ENCODE data around the gene RAB20. TPM values are rescaled to one million over a fixed set of nuclear protein-coding genes. Genes with fewer than 3 reads are reported as not detected.
"Not testable (repeated sequence)": the region's sequence is repeated elsewhere in the genome, so short reads cannot be mapped to it uniquely, and the experiment has no call there.

Gene RAB20
- polyA plus RNA-seq, 10 donors, result 1.5 to 3.3 (median 2.5) TPM

DNA sequence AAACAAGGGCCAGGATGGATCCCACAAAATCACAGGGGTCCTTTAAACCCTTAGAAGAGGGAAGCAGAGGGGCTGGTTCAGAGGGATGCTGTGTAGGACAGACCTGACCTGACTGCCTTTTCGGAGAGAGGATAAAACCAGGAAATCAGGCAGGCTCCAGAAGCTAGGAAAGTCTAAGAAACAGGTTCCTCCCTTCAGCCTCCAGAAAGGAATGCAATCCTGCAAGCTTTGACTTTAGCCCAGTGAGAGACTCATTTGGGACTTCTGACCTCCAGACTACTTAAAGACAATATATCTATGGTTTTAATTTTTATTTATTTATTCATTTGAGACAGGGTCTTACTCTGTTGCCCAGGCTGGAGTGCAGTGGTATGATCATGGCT lies 5.3 kb downstream of the RAB20 start:
- DNase-seq, result no peak

DNA sequence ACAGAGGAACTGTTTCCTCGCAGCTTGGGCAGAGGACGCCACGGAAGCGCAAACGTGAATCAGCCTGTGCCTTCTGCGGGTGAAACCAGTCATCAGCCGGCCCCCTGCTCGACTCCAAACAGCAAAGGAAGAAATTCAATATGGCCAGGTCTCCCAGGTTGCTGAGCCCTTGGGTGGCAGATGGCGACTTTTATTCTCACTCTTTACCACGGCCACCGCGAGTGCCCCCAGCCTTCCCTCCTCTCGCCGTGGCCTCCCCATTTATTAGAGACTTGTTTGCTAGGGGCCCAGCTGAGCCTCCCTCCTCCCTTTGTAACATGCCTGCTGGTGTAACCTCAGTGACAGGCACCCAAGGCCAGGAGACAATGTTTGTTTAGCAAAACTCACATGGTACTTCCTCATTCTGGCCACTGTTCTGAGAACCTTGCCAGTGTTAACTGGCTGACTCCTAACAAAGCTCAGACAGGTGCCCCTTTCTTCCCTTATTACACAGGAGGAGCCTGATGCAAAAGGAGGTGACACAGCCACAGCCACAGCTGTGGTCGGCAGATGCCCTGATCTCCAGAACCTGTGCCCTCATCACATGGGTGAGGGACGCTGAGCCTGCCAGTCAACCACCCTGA lies 5.8 kb downstream of the RAB20 start:
- peak in 1 of 3 donors; percentile 25 for DNase-seq

GRCh38 chr13:110554946-110555345 lies 6.6 kb downstream of the RAB20 start:
- no peak for DNase-seq

- no peak for DNase-seq
Observed at GRCh38 chr13:110554227-110554836, 7.2 kb downstream of the RAB20 start.

- DNase-seq, result no peak
Observed at GRCh38 chr13:110553417-110553816, 8.1 kb downstream of the RAB20 start.

- no peak for DNase-seq
Observed at GRCh38 chr13:110552767-110553166, 8.8 kb downstream of the RAB20 start.

GRCh38 chr13:110551284-110551683 lies 10.2 kb downstream of the RAB20 start:
- DNase-seq, result no peak

- no peak for DNase-seq
Observed at GRCh38 chr13:110549795-110550160, 11.7 kb downstream of the RAB20 start.

GRCh38 chr13:110548891-110549794 lies 12.4 kb downstream of the RAB20 start:
- no peak for DNase-seq

DNA sequence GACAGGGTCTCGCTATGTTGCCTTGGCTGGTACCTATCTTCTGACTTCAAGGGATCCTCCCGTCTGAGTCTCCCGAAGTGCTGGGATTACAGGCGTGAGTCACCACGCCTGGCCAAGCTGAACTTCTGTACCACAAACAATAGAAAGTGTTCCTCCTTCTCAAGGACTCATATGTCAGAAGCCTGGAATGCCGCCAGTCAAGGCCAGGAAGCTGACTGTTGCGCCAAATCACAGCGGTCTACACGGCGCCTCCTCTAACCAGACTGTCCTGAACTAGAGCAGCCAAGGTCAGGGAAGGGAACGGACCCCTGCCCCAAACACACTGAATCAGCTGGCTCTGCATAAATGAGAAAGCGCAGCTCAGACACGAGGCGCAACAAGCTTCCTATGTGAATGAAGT lies 14.6 kb downstream of the RAB20 start:
- DNase-seq, result peak in 2 of 3 donors; percentile 55 to 74

DNA sequence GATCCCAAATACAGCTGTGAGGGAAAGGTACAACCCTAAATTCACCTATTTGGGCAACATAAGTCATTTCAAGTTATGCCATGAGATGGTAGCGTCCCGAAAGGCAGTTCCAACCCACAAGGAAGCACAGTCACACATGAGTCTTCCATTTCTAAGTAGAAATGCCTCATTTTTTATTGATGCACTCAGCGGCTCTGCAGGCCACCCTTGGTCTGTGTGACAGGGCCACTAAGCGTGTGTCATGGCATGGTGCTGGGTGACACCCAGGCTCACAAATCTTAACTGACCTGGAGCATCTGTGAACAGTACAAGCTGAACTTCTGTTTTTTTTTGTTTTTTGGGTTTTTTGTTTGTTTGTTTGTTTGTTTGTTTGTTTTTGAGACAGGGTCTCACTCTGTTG lies 15.1 kb downstream of the RAB20 start:
- DNase-seq, result no peak

DNA sequence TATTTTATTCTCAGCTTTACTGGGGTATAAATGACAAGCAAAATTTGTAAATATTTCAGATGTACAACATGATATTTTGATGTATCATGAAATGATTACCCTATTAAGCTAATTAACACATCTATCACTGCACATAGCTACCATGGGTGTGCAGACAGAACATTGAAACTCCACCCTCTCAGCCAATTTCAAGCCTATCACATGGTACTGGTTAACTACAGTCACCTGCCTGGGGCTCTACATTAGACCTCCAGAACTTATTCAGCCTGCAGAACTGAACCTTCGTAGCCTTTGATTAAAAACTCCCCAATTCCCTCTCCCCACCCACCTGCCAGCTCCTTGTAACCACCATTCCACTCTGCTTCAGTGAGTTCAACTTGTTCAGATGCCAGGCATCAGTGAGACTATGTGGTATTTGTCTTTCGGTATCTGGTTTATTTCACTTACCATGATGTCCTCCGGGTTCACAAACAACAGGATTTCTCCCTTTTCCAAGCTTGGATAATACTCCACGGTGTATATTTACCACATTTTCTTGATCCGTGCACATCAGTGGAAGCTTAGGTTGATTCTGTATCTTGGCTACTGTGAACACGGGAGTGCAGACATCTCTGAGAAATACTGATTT lies 19.2 kb downstream of the RAB20 start:
- no peak for DNase-seq

DNA sequence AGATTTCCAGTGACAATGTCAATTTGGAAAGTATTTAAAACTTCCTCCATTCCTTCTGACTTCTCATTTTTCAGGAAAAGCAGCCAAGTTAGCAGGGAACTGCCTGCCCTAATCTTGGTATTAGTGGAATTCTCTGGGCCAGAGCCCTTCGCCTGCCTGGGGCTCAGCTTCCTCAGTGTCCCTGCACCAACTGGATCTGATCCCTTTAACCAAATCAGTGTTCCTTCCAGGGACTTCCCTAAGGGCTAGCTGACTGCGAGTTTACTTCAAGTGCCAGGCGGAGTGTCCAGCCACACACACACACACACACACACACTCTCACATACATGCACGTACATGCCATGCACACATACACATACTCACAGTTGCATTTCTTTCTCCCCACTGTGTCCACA lies 20.0 kb downstream of the RAB20 start:
- no peak for DNase-seq

- DNase-seq, result no peak
Observed at GRCh38 chr13:110540871-110541525, 20.5 kb downstream of the RAB20 start.

DNA sequence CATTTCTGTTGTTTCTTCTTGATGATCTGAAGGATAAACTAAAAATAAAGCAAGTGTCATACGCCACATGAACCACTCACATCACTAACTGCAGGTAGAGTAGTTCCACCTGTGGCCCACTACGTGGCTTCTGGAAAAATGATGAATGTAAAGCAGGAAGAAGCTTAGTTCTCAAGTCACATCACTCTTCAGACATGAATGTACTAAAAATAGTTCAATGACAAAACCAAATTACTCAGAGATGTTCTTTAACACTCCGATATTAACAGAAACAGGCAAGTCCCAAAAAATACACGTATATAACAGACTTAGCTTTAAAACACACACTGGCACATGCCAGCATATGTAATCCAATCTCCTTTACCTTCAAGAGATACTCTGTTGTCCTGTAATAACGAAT lies 21.6 kb downstream of the RAB20 start:
- no peak for DNase-seq

DNA sequence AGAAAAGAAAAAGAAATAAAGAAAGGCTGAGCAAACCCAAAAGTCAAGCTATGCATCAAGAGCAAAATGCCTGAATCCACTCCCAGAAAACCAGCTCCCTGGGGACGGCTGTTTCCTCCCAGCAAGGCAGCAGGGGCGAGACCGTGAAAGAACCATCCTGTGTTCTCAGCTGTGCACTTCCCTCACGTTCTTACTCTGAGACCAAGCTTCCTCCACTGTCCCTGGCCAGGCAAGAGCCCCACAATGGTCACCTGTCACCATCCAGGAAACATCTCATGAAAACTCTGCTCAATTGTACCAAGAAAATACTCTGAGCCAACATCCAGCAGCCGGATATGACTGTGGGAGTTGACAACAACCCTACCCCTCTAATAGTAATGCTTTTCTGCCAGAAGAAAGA lies 22.9 kb downstream of the RAB20 start:
- peak in 1 of 3 donors; percentile 74 for DNase-seq

DNA sequence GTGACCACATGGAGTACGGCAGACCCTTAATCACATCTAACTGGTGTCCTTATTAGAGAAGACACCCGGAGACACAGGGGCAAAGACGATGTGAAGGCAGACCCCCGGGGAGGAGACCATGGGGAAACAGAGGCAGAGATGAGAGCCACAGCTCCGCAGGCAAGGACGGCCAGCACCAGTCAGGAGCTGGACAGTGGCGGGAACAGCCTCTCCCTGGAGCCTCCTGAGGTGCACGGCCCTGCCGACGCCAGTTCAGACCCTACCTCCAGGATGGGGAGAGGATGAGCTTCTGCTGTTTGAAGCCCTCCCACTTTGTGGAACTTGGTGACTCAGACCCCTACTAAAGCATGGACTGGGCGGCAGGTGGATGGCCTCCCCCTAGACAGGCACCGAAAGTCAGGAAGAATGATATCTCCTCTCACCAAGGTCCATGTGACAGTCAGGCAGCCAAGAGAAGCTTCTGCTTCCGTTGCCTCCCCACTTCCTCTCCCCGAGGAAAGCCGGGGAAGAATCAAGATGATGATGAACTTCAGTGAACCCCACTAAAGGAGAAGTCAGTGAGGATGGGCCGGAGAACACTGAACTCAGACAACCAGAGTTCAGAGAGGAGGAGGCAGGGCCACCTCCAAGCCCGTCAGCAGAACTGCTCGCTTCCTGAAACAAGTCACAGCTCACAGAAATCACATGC lies 25.4 kb downstream of the RAB20 start:
- DNase-seq, result peak in 1 of 3 donors; percentile 54

GRCh38 chr13:110535526-110535925 lies 26.0 kb downstream of the RAB20 start:
- DNase-seq, result no peak

- DNase-seq, result no peak
Observed at GRCh38 chr13:110533771-110534670, 27.5 kb downstream of the RAB20 start.

GRCh38 chr13:110532258-110532657 lies 29.3 kb downstream of the RAB20 start:
- not testable (repeated sequence) for DNase-seq
